ENCODE data around the gene FGFR3. TPM values are rescaled to one million over a fixed set of nuclear protein-coding genes. Genes with fewer than 3 reads are reported as not detected.
A peak's percentile ranks its signal among the peaks of the same experiment; 100 is the strongest.

FGFR3 gene
- total RNA-seq, 4 donors from 2014 or later, result 45.4 to 168 (median 92.4) TPM

GRCh38 chr4:1787411-1788077, 5.5 kb upstream of the FGFR3 start:
- Histone ChIP-seq H3K4me1 (no peaks in the 10 kb centered on the region), H3K27me3 (no peaks in the 10 kb centered on the region), H3K36me3 (no peaks in the 10 kb centered on the region), H3K4me3 (no peak overlapping the region), H3K27ac (no peak overlapping the region), H3K9me3 (no peaks in the 10 kb centered on the region)
- no peak for TF ChIP-seq CTCF (IDR thresholded peaks at IDR 0.05)
- TF ChIP-seq POLR2A (IDR thresholded peaks at IDR 0.05), result no peak
- no peak for DNase-seq

- Histone ChIP-seq H3K4me1 (peaks cover 0 to 2% (median 0%) of the 10 kb centered on the region in 4 donors), H3K9me3 (no peaks in the 10 kb centered on the region), H3K27ac (no peak overlapping the region), H3K36me3 (no peaks in the 10 kb centered on the region), H3K4me3 (no peak overlapping the region), H3K27me3 (no peaks in the 10 kb centered on the region)
- DNase-seq, result no peak
- TF ChIP-seq POLR2A (IDR thresholded peaks at IDR 0.05), result no peak
- TF ChIP-seq CTCF (IDR thresholded peaks at IDR 0.05), result no peak
These were observed 4.7 kb upstream of the FGFR3 start for GRCh38 chr4:1788254-1788973.

GRCh38 chr4:1789552-1789951, 3.5 kb upstream of the FGFR3 start:
- Histone ChIP-seq H3K27ac (no peak overlapping the region), H3K27me3 (peaks cover 0 to 5% of the 10 kb centered on the region in 2 donors), H3K9me3 (no peaks in the 10 kb centered on the region), H3K4me3 (no peak overlapping the region), H3K36me3 (no peaks in the 10 kb centered on the region), H3K4me1 (peaks cover 0 to 14% (median 7%) of the 10 kb centered on the region in 4 donors)
- TF ChIP-seq CTCF (IDR thresholded peaks at IDR 0.05) (no peak), POLR2A (IDR thresholded peaks at IDR 0.05) (no peak)
- DNase-seq, result no peak

GRCh38 chr4:1790005-1790404, 3.1 kb upstream of the FGFR3 start:
- Histone ChIP-seq H3K9me3 (no peaks in the 10 kb centered on the region), H3K27ac (no peak overlapping the region), H3K36me3 (no peaks in the 10 kb centered on the region), H3K4me3 (no peak overlapping the region), H3K4me1 (peaks cover 0 to 18% (median 11%) of the 10 kb centered on the region in 4 donors), H3K27me3 (peaks cover 0 to 9% of the 10 kb centered on the region in 2 donors)
- DNase-seq, result no peak
- TF ChIP-seq CTCF (IDR thresholded peaks at IDR 0.05) (no peak), POLR2A (IDR thresholded peaks at IDR 0.05) (no peak)

GRCh38 chr4:1792158-1792831, 798 bp upstream of the FGFR3 start:
- H3K4me1 ChIP-seq, result peaks cover 7 to 33% (median 19%) of the 10 kb centered on the region in 4 donors
- no peaks in the 10 kb centered on the region for H3K36me3 ChIP-seq
- H3K27me3 ChIP-seq, result peaks cover 0 to 18% of the 10 kb centered on the region in 2 donors
- H3K4me3 ChIP-seq, result peak overlapping the region in 2 of 4 donors; percentile 32 to 88
- H3K27ac ChIP-seq, result peak overlapping the region in 2 of 4 donors; percentile 31 to 50
- no peak for DNase-seq
- no peak for TF ChIP-seq POLR2A (IDR thresholded peaks at IDR 0.05)
- no peak for TF ChIP-seq CTCF (IDR thresholded peaks at IDR 0.05)
- no peaks in the 10 kb centered on the region for H3K9me3 ChIP-seq

All from Peyer's patch (tissue), 4 donors.